Stimulated activated CD8-positive, alpha-beta memory T cell treated with anti-CD3 and anti-CD28 coated beads, Interleukin-7, amount 100 ng/mL, for 4 hours (primary cell): Measurements from ENCODE around the gene ARHGEF16.

Experiments
- DNase-seq, 2 donors: peaks; one replicate each; pipeline ENCODE4 v3.0.0-alpha.2; 2020; ENCODE audit warnings: low read depth in 2 of 2

Gene ARHGEF16

GRCh38 chr1:3453891-3454810, at the start of gene ARHGEF16:
Gene ARHGEF16 (plus strand): TSS chr1:3454665. CDS start chr1:3463085, 8,420 bp downstream.
- peak in 1 of 2 donors; percentile 10 for DNase-seq

GRCh38 chr1:3404801-3405200, 49.7 kb upstream of the ARHGEF16 start:
- no peak for DNase-seq

- no peak for DNase-seq
Measured at GRCh38 chr1:3405491-3405890, 49.0 kb upstream of the ARHGEF16 start.

GRCh38 chr1:3405974-3406867, 48.2 kb upstream of the ARHGEF16 start:
- no peak for DNase-seq

- no peak for DNase-seq
Measured at GRCh38 chr1:3407021-3407420, 47.4 kb upstream of the ARHGEF16 start.

- DNase-seq, result no peak
Measured at GRCh38 chr1:3408751-3409266, 45.7 kb upstream of the ARHGEF16 start.

GRCh38 chr1:3409366-3410141, 44.9 kb upstream of the ARHGEF16 start:
- no peak for DNase-seq

GRCh38 chr1:3410142-3410925, 44.1 kb upstream of the ARHGEF16 start:
- DNase-seq, result no peak

GRCh38 chr1:3411806-3412205, 42.7 kb upstream of the ARHGEF16 start:
- no peak for DNase-seq

GRCh38 chr1:3412376-3412775, 42.1 kb upstream of the ARHGEF16 start:
- no peak for DNase-seq

- DNase-seq, result no peak
Measured at GRCh38 chr1:3413975-3414710, 40.3 kb upstream of the ARHGEF16 start.

GRCh38 chr1:3415260-3416090, 39.0 kb upstream of the ARHGEF16 start:
- DNase-seq, result no peak

- no peak for DNase-seq
Measured at GRCh38 chr1:3417082-3417739, 37.3 kb upstream of the ARHGEF16 start.

GRCh38 chr1:3417934-3418333, 36.5 kb upstream of the ARHGEF16 start:
- no peak for DNase-seq

GRCh38 chr1:3418600-3418999, 35.9 kb upstream of the ARHGEF16 start:
- DNase-seq, result no peak

- no peak for DNase-seq
Measured at GRCh38 chr1:3419415-3420204, 34.9 kb upstream of the ARHGEF16 start.

GRCh38 chr1:3420218-3420951, 34.1 kb upstream of the ARHGEF16 start:
- no peak for DNase-seq
